Peyer's patch (tissue), 4 donors: ENCODE measurements around the gene SESN3. TPM values are rescaled to one million over a fixed set of nuclear protein-coding genes. Genes with fewer than 3 reads are reported as not detected.

Source experiments
- DNase-seq, 3 donors: peaks; one replicate each; pipeline ENCODE4 v3.0.0-alpha.2; 2017 to 2019
- H3K27ac ChIP-seq, 4 donors: fragments of 200-600 bp; sonication (generic); one replicate each; pipeline ENCODE4 v1.5.1; 2016 to 2019
- H3K27me3 ChIP-seq, 2 donors: fragments of 200-600 bp; sonication (generic); one replicate each; pipeline ENCODE4 v1.5.1; 2019
- H3K36me3 ChIP-seq, 3 donors: fragments of 200-600 bp; sonication (generic); one replicate each; pipeline ENCODE4 v1.5.1; 2016 to 2019
- H3K4me1 ChIP-seq, 4 donors: fragments of 200-600 bp; sonication (generic); one replicate each; pipeline ENCODE4 v1.5.1; 2016 to 2019
- H3K4me3 ChIP-seq, 4 donors: fragments of 200-600 bp; sonication (generic); 1 replicate in 3 of 4; 2 replicates in 1 of 4; pipeline ENCODE4 v1.5.1; 2016 to 2019; ENCODE audit warnings: mild to moderate bottlenecking in 1 of 4
- H3K9me3 ChIP-seq, 4 donors: fragments of 200-600 bp; sonication (generic); one replicate each; pipeline ENCODE4 v1.5.1; 2016 to 2019; ENCODE audit warnings: mild to moderate bottlenecking in 1 of 4
- CTCF ChIP-seq, 6 experiments: fragments of 450-650 bp in 4 of 6; fragments of 200-600 bp in 2 of 6; sonication (generic) in 1 of 6; IDR thresholded peaks; one replicate each; pipeline ENCODE4 v1.5.1; 2017 to 2019; ENCODE audit warnings: antibody characterized with exemption in 6 of 6, mild to moderate bottlenecking in 3 of 6, moderate library complexity in 1 of 6
- POLR2A ChIP-seq, 2 donors: fragments of 450-650 bp; IDR thresholded peaks; one replicate each; pipeline ENCODE4 v1.5.1; 2017; ENCODE audit warnings: antibody characterized with exemption in 2 of 2, mild to moderate bottlenecking in 2 of 2, moderate library complexity in 2 of 2
- total RNA-seq, 4 donors: library from RNA; depleted of rRNA; stranded (reverse); fragments of >200 nt; gene quantifications; one replicate each; pipeline ENCODE4 v1.1.0, GENCODE V29; 2016

SESN3 gene
- total RNA-seq, 4 donors from 2014 or later = 23.1 to 52.8 (median 28.4) TPM

- TF ChIP-seq CTCF (IDR thresholded peaks at IDR 0.05) = peak; percentile 76 to 97 (median 96)
- peak; percentile 59 to 78 for TF ChIP-seq POLR2A (IDR thresholded peaks at IDR 0.05)
- no peaks in the 10 kb centered on the region for H3K9me3 ChIP-seq
- DNase-seq = peak; percentile 91 to 98 (median 94)
- peak overlapping the region; percentile 50 to 71 (median 62) for H3K4me3 ChIP-seq
- H3K4me1 ChIP-seq = peaks cover 0 to 29% (median 5%) of the 10 kb centered on the region in 4 donors
- no peaks in the 10 kb centered on the region for H3K36me3 ChIP-seq
- no peaks in the 10 kb centered on the region for H3K27me3 ChIP-seq
- peak overlapping the region; percentile 88 to 93 (median 91) for H3K27ac ChIP-seq
Observed at GRCh38 chr11:95150956-95151684, 79.9 kb downstream of the SESN3 start.

GRCh38 chr11:95149651-95150364 lies 81.2 kb downstream of the SESN3 start:
- peak in 1 of 3 donors; percentile 53 for DNase-seq
- Histone ChIP-seq H3K9me3 (no peaks in the 10 kb centered on the region), H3K4me1 (peaks cover 0 to 29% (median 5%) of the 10 kb centered on the region in 4 donors), H3K27me3 (no peaks in the 10 kb centered on the region), H3K27ac (peak overlapping the region; percentile 38 to 93 (median 90)), H3K4me3 (peak overlapping the region; percentile 50 to 71 (median 62)), H3K36me3 (no peaks in the 10 kb centered on the region)
- TF ChIP-seq CTCF (IDR thresholded peaks at IDR 0.05) (peak in 1 of 6 experiments; percentile 4), POLR2A (IDR thresholded peaks at IDR 0.05) (no peak)

- no peak overlapping the region for H3K4me3 ChIP-seq
- H3K4me1 ChIP-seq = peaks cover 0 to 27% (median 5%) of the 10 kb centered on the region in 4 donors
- no peaks in the 10 kb centered on the region for H3K36me3 ChIP-seq
- DNase-seq = no peak
- H3K27me3 ChIP-seq = no peaks in the 10 kb centered on the region
- H3K27ac ChIP-seq = peak overlapping the region in 1 of 4 donors; percentile 93
- TF ChIP-seq CTCF (IDR thresholded peaks at IDR 0.05) (no peak), POLR2A (IDR thresholded peaks at IDR 0.05) (no peak)
- no peaks in the 10 kb centered on the region for H3K9me3 ChIP-seq
Observed at GRCh38 chr11:95148938-95149337, 82.1 kb downstream of the SESN3 start.

- no peak overlapping the region for H3K4me3 ChIP-seq
- no peaks in the 10 kb centered on the region for H3K36me3 ChIP-seq
- H3K27me3 ChIP-seq = no peaks in the 10 kb centered on the region
- H3K27ac ChIP-seq = no peak overlapping the region
- TF ChIP-seq CTCF (IDR thresholded peaks at IDR 0.05) (no peak), POLR2A (IDR thresholded peaks at IDR 0.05) (no peak)
- H3K4me1 ChIP-seq = peaks cover 0 to 22% (median 2%) of the 10 kb centered on the region in 4 donors
- no peaks in the 10 kb centered on the region for H3K9me3 ChIP-seq
- DNase-seq = no peak
Observed at GRCh38 chr11:95148406-95148805, 82.6 kb downstream of the SESN3 start.

- peak in 1 of 3 donors; percentile 67 for DNase-seq
- Histone ChIP-seq H3K27ac (no peak overlapping the region), H3K4me3 (no peak overlapping the region), H3K27me3 (no peaks in the 10 kb centered on the region), H3K36me3 (no peaks in the 10 kb centered on the region), H3K9me3 (no peaks in the 10 kb centered on the region), H3K4me1 (peaks cover 0 to 16% (median 2%) of the 10 kb centered on the region in 4 donors)
- TF ChIP-seq POLR2A (IDR thresholded peaks at IDR 0.05) (no peak), CTCF (IDR thresholded peaks at IDR 0.05) (no peak)
Observed at GRCh38 chr11:95147364-95147905, 83.6 kb downstream of the SESN3 start.
